Peyer's patch (tissue), 4 donors: ENCODE data around the gene IMP4.

ENCODE experiments used
- POLR2A ChIP-seq, 2 donors: fragments of 450-650 bp; IDR thresholded peaks; one replicate each; pipeline ENCODE4 v1.5.1; 2017; ENCODE audit warnings: antibody characterized with exemption in 2 of 2, mild to moderate bottlenecking in 2 of 2, moderate library complexity in 2 of 2
- TF ChIP-seq, protein P1 (sequence below), 6 experiments: fragments of 450-650 bp in 4 of 6; fragments of 200-600 bp in 2 of 6; sonication (generic) in 1 of 6; IDR thresholded peaks; one replicate each; pipeline ENCODE4 v1.5.1; 2017 to 2019; ENCODE audit warnings: antibody characterized with exemption in 6 of 6, mild to moderate bottlenecking in 3 of 6, moderate library complexity in 1 of 6

DNA sequence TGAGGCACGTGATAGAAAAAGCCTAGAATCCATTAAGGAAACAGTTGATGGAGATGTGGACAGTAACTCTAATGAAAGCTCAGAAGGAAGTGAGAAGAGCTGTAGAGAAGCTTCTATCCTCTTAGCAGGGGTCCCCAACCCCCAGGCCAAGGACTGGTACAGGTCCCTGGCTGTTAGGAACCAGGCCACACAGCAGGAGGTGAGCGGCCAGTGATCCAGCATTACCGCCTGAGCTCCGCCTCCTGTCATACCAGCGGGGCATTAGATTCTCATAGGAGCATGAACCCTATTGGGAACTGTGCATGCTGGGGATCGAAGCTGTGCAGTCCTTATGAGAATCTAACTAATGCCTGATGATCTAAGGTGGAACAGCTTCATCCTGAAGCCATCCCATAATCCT is 8.7 kb upstream of the IMP4 start:
- TF ChIP-seq, protein P1, sequence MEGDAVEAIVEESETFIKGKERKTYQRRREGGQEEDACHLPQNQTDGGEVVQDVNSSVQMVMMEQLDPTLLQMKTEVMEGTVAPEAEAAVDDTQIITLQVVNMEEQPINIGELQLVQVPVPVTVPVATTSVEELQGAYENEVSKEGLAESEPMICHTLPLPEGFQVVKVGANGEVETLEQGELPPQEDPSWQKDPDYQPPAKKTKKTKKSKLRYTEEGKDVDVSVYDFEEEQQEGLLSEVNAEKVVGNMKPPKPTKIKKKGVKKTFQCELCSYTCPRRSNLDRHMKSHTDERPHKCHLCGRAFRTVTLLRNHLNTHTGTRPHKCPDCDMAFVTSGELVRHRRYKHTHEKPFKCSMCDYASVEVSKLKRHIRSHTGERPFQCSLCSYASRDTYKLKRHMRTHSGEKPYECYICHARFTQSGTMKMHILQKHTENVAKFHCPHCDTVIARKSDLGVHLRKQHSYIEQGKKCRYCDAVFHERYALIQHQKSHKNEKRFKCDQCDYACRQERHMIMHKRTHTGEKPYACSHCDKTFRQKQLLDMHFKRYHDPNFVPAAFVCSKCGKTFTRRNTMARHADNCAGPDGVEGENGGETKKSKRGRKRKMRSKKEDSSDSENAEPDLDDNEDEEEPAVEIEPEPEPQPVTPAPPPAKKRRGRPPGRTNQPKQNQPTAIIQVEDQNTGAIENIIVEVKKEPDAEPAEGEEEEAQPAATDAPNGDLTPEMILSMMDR (IDR thresholded peaks at IDR 0.05): no peak
- no peak for TF ChIP-seq POLR2A (IDR thresholded peaks at IDR 0.05)
